ENCODE results near the gene UBE4B.

The UBE4B gene

DNA sequence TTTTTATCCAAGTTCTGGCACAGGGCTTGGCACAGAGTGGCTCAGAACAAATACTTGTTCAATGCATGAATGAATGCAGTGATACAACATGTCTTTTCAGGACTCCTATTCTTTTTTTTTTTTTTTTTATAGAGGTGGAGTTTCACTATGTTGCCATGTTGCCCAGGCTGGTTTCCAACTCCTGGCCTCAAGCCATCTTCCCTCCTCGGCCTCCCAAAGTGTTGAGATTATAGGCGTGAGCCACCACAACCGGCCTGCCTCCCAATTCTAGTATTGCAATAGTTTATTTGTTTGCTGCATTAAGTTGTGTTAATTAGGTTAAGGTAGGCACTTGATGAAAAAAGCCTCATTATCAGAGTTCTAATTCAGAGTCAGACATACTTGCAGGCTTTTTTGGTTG is 17.9 kb downstream of the UBE4B start:
- ChIA-PET POLR2A (no interaction called here), CTCF (interaction anchor here (0.7 kb wide), 1 partner anchor 64 kb away, joined by 3 read pairs; no protein-coding TSS in a partner anchor)
- DNase-seq (ENCODE audit: extremely low spot score): no peak
- TF ChIP-seq FOXA1 (IDR thresholded peaks at IDR 0.05): no peak
- TF ChIP-seq FOXM1 (IDR thresholded peaks at IDR 0.05; ENCODE audit: borderline replicate concordance): no peak
- no peak for TF ChIP-seq SUZ12 (IDR thresholded peaks at IDR 0.05)
- no peak for TF ChIP-seq BHLHE40 (IDR thresholded peaks at IDR 0.05; ENCODE audit: borderline replicate concordance)
- TF ChIP-seq SP1 (IDR thresholded peaks at IDR 0.05): no peak
- TF ChIP-seq L3MBTL2 (conservative IDR thresholded peaks at IDR 0.05): no peak
- TF ChIP-seq CTBP1 (IDR thresholded peaks at IDR 0.05; ENCODE audit: borderline replicate concordance): no peak
- no peak for TF ChIP-seq NFRKB (IDR thresholded peaks at IDR 0.05)
- no peak for TF ChIP-seq FOXK2 (IDR thresholded peaks at IDR 0.05)
- no peak for TF ChIP-seq TARDBP (IDR thresholded peaks at IDR 0.05)
- no peak for TF ChIP-seq PKNOX1 (IDR thresholded peaks at IDR 0.05)

- TF ChIP-seq TARDBP (IDR thresholded peaks at IDR 0.05) (no peak), NFRKB (IDR thresholded peaks at IDR 0.05) (no peak), HDGF (IDR thresholded peaks at IDR 0.05; ENCODE audit: borderline replicate concordance) (no peak), PKNOX1 (IDR thresholded peaks at IDR 0.05) (no peak), FOXK2 (IDR thresholded peaks at IDR 0.05) (no peak), ARNT (IDR thresholded peaks at IDR 0.05) (no peak), FOXM1 (IDR thresholded peaks at IDR 0.05; ENCODE audit: borderline replicate concordance) (no peak), LEF1 (IDR thresholded peaks at IDR 0.05; ENCODE audit: borderline replicate concordance) (no peak), L3MBTL2 (conservative IDR thresholded peaks at IDR 0.05) (no peak), FOXA1 (IDR thresholded peaks at IDR 0.05) (no peak), BHLHE40 (IDR thresholded peaks at IDR 0.05; ENCODE audit: borderline replicate concordance) (no peak), ZNF384 (IDR thresholded peaks at IDR 0.05) (no peak), SP1 (IDR thresholded peaks at IDR 0.05) (no peak), ELF4 (IDR thresholded peaks at IDR 0.05) (no peak), CTBP1 (IDR thresholded peaks at IDR 0.05; ENCODE audit: borderline replicate concordance) (no peak), SUZ12 (IDR thresholded peaks at IDR 0.05) (no peak)
- no peak for DNase-seq (ENCODE audit: extremely low spot score)
- ChIA-PET POLR2A (no interaction called here), CTCF (no interaction called here)
Measured at GRCh38 chr1:10051656-10052055, 18.9 kb downstream of the UBE4B start.

DNA sequence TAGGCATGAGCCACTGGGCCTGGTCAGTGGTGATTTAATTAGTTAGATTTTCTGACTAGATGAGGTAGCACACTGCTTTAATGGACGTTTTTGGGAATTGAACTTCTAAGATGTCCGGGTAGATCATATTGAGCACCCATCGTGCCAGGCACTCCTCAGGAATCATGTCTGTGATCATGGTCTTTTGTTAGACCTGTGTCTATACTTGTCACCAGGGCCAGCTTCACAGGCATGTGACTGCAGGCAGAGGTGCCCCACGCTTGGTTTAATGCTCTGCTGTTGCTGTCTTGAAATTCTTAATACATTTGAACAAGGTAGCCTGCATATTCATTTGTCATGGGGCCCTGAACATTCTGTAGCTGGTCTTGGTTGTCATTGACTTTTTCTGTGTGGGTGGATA is 19.6 kb downstream of the UBE4B start:
- ChIA-PET POLR2A (no interaction called here), CTCF (no interaction called here)
- TF ChIP-seq SUZ12 (IDR thresholded peaks at IDR 0.05): no peak
- no peak for DNase-seq (ENCODE audit: extremely low spot score)

- ChIA-PET POLR2A (no interaction called here), CTCF (no interaction called here)
- TF ChIP-seq FOXK2 (IDR thresholded peaks at IDR 0.05) (no peak), ZNF384 (IDR thresholded peaks at IDR 0.05) (no peak), SUZ12 (IDR thresholded peaks at IDR 0.05) (no peak), NFRKB (IDR thresholded peaks at IDR 0.05) (no peak), PKNOX1 (IDR thresholded peaks at IDR 0.05) (no peak), ELF4 (IDR thresholded peaks at IDR 0.05) (no peak), ARNT (IDR thresholded peaks at IDR 0.05) (no peak), TARDBP (IDR thresholded peaks at IDR 0.05) (no peak), SP1 (IDR thresholded peaks at IDR 0.05) (no peak), CTBP1 (IDR thresholded peaks at IDR 0.05; ENCODE audit: borderline replicate concordance) (no peak), L3MBTL2 (conservative IDR thresholded peaks at IDR 0.05) (no peak)
- DNase-seq (ENCODE audit: extremely low spot score): no peak
Measured at GRCh38 chr1:10054465-10054864, 21.7 kb downstream of the UBE4B start.

DNA sequence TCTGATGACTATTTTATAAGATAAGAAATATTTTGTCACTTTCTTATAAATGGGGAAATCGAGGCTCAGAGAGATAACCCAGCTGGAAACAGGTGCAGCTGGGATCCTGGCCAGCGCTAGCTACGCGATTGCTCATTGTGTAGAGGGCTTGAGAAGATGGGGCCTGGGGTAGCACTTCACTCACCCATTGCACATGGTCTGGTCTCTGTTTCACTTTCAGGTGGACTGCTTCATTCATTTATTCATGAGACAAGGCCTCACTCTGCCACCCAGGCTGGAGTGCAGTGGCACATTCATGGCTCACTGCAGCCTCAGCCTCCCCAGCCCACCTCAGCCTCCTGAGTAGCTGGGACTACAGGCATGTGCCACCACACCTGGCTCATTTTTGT is 23.8 kb downstream of the UBE4B start:
- no peak for DNase-seq (ENCODE audit: extremely low spot score)
- TF ChIP-seq SUZ12 (IDR thresholded peaks at IDR 0.05) (no peak), FOXK2 (IDR thresholded peaks at IDR 0.05) (no peak), NFRKB (IDR thresholded peaks at IDR 0.05) (no peak), BHLHE40 (IDR thresholded peaks at IDR 0.05; ENCODE audit: borderline replicate concordance) (no peak), ZNF384 (IDR thresholded peaks at IDR 0.05) (no peak), LEF1 (IDR thresholded peaks at IDR 0.05; ENCODE audit: borderline replicate concordance) (no peak), TARDBP (IDR thresholded peaks at IDR 0.05) (no peak), CTBP1 (IDR thresholded peaks at IDR 0.05; ENCODE audit: borderline replicate concordance) (no peak), HDGF (IDR thresholded peaks at IDR 0.05; ENCODE audit: borderline replicate concordance) (no peak), ELF4 (IDR thresholded peaks at IDR 0.05) (no peak), L3MBTL2 (conservative IDR thresholded peaks at IDR 0.05) (no peak), FOXA1 (IDR thresholded peaks at IDR 0.05) (no peak), ARNT (IDR thresholded peaks at IDR 0.05) (no peak), SP1 (IDR thresholded peaks at IDR 0.05) (no peak), PKNOX1 (IDR thresholded peaks at IDR 0.05) (no peak), FOXM1 (IDR thresholded peaks at IDR 0.05; ENCODE audit: borderline replicate concordance) (no peak)
- ChIA-PET CTCF (interaction anchor here (0.8 kb wide), 1 partner anchor 11 kb away, joined by 3 read pairs; no protein-coding TSS in a partner anchor), POLR2A (interaction anchor here (0.6 to 1.3 kb wide), 2 partner anchors 18 to 24 kb away, joined by 3 to 4 read pairs; partner anchors contain the start of gene UBE4B)

GRCh38 chr1:10057343-10057742 is 24.6 kb downstream of the UBE4B start:
- TF ChIP-seq L3MBTL2 (conservative IDR thresholded peaks at IDR 0.05) (no peak), CTBP1 (IDR thresholded peaks at IDR 0.05; ENCODE audit: borderline replicate concordance) (no peak), PKNOX1 (IDR thresholded peaks at IDR 0.05) (no peak), ZNF384 (IDR thresholded peaks at IDR 0.05) (no peak), LEF1 (IDR thresholded peaks at IDR 0.05; ENCODE audit: borderline replicate concordance) (no peak), SP1 (IDR thresholded peaks at IDR 0.05) (no peak), ARNT (IDR thresholded peaks at IDR 0.05) (no peak), NFRKB (IDR thresholded peaks at IDR 0.05) (no peak), HDGF (IDR thresholded peaks at IDR 0.05; ENCODE audit: borderline replicate concordance) (no peak), SUZ12 (IDR thresholded peaks at IDR 0.05) (no peak), ELF4 (IDR thresholded peaks at IDR 0.05) (no peak), FOXK2 (IDR thresholded peaks at IDR 0.05) (no peak), FOXA1 (IDR thresholded peaks at IDR 0.05) (no peak), BHLHE40 (IDR thresholded peaks at IDR 0.05; ENCODE audit: borderline replicate concordance) (no peak), TARDBP (IDR thresholded peaks at IDR 0.05) (no peak), FOXM1 (IDR thresholded peaks at IDR 0.05; ENCODE audit: borderline replicate concordance) (no peak)
- ChIA-PET CTCF (no interaction called here), POLR2A (interaction anchor here (1.3 kb wide), 1 partner anchor 24 kb away, joined by 3 read pairs; the partner anchor contains the start of gene UBE4B)
- DNase-seq (ENCODE audit: extremely low spot score): no peak

Measured in HEK293T (cell line).